Measurements from ENCODE around the gene SBNO2. TPM values are rescaled to one million over a fixed set of nuclear protein-coding genes. Genes with fewer than 3 reads are reported as not detected.
A peak's percentile ranks its signal among the peaks of the same experiment; 100 is the strongest.
"Not testable (repeated sequence)": the region's sequence is repeated elsewhere in the genome, so short reads cannot be mapped to it uniquely, and the experiment has no call there.

The SBNO2 gene
- polyA plus RNA-seq, 10 donors, result 6.1 to 14.5 (median 10.4) TPM

DNA sequence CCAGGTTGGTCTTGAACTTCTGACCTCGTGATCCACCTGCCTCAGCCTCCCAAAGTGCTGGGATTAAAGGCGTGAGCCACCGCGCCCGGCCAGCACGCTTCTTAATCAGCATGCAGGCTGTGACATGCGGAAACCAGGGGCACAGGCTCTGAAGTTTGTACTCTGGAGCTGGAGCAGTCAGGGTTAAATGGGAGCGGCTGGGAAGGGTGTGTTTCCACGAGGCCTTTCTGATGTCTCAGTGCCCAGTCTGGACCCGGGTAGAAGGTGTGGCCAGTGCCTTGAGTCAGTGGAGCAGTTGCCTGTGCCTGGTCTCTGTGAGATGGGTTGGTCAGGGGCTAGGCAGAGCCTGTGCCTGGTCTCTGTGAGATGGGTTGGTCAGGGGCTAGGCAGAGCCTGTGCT is 34.8 kb upstream of the SBNO2 start:
- not testable (repeated sequence) for DNase-seq

DNA sequence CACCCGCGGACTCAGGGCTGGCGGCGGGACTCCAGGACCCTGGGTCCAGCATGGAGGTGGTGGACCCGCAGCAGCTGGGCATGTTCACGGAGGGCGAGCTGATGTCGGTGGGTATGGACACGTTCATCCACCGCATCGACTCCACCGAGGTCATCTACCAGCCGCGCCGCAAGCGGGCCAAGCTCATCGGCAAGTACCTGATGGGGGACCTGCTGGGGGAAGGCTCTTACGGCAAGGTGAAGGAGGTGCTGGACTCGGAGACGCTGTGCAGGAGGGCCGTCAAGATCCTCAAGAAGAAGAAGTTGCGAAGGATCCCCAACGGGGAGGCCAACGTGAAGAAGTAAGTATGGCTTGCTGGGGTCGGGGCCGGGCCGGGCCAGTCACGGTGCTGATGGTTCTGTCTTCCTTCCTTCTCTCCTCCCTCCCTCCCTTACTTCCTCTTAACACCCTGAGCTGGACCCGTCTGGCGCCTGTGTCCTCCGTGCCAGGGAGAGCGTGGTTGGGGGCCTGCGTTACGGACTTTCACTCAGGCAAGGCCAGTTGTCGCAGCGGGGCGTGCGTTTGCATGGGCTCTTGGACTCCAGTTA is 32.9 kb upstream of the SBNO2 start:
- DNase-seq, result peak in 1 of 3 donors; percentile 57

DNA sequence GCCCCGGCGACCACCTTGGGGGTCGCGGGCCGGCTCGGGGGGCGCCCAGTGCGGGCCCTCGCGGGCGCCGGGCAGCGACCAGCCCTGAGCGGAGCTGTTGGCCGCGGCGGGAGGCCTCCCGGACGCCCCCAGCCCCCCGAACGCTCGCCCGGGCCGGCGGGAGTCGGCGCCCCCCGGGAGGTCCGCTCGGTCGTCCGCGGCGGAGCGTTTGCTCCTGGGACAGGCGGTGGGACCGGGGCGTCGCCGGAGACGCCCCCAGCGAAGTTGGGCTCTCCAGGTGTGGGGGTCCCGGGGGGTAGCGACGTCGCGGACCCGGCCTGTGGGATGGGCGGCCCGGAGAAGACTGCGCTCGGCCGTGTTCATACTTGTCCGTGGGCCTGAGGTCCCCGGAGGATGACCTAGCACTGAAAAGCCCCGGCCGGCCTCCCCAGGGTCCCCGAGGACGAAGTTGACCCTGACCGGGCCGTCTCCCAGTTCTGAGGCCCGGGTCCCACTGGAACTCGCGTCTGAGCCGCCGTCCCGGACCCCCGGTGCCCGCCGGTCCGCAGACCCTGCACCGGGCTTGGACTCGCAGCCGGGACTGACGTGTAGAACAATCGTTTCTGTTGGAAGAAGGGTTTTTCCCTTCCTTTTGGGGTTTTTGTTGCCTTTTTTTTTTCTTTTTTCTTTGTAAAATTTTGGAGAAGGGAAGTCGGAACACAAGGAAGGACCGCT is 32.2 kb upstream of the SBNO2 start:
- DNase-seq, result peak in 1 of 3 donors; percentile 59

DNA sequence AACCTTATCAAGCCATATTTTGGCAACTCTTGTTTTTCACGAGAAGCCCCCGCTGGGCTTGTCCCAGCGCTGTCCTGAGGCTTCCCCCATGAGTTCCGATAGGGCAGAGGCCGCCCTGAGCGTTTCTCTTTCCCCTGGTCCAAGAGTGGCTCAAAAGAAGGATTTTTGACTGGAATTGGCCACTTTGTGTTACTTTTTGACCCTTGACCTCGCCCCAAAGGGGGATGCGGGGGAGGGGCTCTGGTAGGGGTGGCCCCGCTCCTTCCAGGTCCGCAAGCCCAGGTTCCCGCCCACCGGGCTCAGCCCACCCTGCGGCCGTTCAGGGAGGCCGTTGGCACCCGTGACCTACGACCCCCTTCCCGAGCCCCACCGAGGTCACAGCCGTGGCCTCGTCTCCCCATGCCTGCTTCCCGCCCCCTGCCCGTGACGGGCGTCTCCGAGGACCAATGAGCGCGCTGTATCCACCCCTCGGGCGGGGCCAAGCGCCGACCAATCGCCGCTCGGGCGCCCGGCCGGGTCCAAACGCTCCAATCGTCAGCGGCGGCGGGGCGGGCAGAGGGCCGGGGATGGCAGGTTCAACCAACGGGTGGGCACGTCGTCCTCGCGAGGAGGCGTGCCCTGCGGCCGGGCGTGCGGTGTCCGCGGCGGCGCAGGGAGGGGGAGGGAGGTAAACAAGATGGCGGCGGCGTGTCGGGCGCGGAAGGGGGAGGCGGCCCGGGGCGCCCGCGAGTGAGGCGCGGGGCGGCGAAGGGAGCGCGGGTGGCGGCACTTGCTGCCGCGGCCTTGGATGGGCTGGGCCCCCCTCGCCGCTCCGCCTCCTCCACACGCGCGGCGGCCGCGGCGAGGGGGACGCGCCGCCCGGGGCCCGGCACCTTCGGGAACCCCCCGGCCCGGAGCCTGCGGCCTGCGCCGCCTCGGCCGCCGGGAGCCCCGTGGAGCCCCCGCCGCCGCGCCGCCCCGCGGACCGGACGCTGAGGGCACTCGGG is 31.3 kb upstream of the SBNO2 start, which contains the start of gene STK11:
Gene STK11, plus strand, starts transcription at position 665 of the 986 bp plus-strand sequence. CDS start 1,136 bp downstream, outside the sequence.
- DNase-seq, result peak; percentile 97 to 99 (median 99)

DNA sequence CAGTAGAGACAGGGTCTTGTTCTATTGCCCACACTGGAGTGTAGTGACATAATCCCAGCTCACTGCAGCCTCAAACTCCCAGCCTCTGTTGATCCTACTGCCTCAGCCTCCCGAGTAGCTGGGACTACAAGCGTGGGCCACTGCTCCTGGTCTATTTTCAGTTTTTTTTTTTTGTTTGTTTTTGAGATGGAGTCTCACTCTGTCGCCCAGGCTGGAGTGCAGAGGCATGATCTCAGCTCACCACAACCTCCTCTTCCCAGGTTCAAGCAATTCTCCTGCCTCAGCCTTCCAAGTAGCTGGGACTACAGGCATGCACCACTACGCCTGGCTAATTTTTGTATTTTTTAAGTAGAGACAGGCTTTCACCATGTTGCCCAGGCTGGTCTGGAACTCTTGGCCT is 26.5 kb upstream of the SBNO2 start:
- not testable (repeated sequence) for DNase-seq

DNA sequence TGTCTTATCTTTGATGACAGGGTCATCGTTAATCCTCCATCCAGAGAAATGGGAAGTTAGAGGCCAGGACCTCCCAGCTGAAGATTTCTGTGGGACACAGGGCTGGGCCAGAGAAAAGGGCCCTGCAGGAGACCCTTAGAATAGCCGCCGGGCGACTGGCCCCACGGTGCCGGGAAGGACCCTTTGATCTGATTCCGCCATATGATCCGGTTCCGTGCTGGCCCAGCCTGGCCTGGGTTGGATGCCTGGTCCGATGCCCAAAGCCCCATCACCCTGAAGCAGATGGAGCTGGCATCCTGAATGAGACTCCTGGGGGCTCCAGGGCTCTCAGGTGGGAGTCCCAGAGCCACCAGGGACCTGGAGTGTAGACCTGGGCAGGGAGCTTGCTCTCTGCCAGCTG is 25.5 kb upstream of the SBNO2 start:
- no peak for DNase-seq

DNA sequence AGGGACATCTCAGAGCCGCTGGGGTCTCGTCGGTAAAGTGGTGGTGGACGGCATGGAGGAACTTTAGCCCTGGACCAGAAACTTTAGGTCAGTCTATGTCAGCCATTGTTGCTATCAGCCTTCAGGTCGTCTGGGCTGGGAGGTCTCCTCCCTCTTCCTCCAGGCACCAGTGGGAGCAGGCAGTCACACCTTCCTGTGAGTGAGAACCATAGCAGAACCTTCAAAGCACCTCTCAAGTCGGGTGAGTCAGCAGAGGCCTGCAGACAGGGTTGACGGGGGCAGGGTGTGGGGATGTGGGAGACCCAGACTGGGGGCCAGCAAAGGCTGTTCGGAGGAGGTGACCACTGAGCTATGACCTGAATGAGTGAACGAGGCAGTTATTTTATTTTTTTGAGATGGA is 15.4 kb upstream of the SBNO2 start:
- DNase-seq, result no peak

DNA sequence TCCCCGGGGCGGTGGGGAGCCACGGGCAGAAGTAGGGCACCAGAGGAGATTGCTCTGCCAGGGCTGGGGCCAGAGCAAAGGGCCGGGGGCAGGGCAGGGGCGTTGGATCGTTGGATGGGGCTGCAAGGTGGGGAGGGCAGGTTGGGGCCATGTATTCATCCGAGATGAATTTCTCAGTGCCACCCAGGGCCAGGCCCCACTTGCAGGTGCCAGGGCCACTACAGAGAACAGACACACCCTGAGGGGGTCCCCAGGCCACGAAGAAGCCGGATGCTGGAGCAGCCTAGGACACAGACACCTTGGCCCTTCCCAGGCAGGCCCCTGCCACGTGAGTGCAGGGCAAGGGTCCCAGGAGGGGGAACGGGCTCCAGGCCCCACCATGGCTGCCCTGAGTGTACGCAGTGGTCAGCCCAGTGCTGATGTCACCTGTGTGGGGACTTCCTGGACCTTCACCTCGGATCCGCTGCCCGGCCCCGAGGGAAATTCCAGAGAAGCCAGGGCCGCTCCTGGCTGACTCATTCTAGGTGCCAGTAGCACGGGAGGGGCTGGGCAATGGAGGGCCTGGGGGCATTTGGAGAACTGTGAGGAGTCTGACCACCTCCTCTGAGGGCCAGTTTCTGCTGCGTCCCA is 9.6 kb upstream of the SBNO2 start:
- DNase-seq, result no peak

DNA sequence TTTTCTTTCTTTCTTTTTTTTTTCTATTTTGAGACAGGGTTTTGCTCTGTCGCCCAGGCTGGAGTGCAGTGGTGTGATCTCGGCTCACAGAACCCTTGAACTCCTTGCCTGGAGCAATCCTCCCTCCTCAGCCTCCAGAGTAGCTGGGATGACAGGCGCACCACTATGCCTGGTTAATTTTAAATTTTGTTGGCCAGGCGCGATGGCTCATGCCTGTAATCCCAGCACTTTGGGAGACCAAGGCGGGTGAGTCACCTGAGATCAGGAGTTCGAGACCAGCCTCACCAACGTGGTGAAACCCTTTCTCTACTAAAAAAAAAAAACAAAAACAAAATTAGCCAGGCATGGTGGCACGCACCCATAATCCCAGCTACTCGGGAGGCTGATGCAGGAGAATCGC is 8.7 kb upstream of the SBNO2 start:
- no peak for DNase-seq

DNA sequence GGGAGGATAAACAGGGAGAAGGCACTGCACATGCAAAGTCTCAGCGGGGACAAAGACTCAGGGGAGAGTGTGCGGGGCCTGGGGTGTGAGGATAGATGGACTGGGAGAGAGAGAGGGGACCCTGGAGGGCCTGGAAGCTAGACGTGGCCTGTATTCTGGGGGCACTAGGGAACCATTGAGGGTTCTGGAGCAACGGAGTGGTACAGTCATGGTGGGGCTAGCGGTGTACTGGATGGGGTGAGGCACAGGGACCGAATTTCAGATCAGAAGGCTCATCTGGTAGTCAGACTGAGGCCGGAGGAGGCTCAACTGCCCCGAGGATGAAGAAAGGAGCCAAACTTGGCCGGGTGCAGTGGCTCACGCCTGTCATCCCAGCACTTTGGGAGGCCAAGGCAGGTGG is 8.0 kb upstream of the SBNO2 start:
- DNase-seq, result no peak

DNA sequence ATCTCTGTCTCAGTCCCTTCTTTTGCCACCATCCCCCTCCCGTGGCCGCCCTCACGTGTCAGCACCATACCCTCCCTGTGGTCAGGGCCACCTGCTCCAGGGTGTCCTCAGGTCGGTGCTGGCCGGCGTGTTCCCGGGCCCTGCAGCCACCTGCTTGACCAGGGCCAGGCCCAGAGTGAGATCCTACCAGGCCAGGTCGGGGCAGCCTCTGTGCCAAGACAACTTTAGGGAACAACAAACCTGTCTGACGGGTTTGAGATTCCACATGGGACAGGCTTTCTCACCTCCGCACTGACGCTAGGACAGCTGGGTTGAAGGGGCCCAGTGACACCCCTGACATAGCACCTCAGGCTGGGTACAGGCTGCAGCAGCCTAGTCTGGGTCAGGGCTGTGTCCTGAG is 7.5 kb upstream of the SBNO2 start:
- DNase-seq, result no peak

DNA sequence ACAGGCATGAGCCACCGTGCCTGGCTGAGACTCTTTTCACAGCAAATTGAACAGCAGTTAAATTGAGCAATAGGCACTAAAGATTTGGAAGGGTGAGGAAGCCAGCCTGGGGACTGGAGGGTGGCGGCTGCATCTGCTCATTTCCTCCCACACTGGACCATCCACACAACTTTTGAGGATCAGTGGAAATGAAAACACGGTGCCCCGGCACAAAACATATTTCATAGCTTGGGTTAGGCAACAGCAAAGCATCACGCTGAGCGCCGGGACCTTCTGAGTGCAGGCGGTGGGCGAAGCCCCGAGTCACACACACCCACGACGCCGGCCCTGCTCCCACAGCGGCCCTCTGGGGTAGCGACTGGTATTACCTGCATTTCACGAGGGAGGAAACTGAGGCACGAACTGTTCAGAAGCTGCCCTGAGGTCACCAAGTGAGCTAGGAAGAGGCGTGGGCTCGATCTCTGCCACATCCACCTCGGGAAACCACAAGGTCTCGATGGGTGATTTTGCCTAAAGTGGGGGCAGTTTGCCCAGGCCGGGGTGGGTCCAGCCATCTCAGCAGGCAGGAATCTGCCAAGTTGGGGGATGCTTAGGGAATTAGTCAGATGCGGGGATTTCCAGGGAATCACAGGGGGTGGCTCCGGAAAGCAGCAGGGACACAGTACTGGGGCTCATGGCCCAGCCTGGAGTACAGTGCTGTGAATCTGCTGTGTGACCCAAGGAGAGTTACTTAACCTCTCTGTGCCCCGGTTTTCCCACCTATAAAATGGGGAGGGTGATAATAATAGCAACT is 3.5 kb upstream of the SBNO2 start:
- DNase-seq, result peak in 1 of 3 donors; percentile 87

DNA sequence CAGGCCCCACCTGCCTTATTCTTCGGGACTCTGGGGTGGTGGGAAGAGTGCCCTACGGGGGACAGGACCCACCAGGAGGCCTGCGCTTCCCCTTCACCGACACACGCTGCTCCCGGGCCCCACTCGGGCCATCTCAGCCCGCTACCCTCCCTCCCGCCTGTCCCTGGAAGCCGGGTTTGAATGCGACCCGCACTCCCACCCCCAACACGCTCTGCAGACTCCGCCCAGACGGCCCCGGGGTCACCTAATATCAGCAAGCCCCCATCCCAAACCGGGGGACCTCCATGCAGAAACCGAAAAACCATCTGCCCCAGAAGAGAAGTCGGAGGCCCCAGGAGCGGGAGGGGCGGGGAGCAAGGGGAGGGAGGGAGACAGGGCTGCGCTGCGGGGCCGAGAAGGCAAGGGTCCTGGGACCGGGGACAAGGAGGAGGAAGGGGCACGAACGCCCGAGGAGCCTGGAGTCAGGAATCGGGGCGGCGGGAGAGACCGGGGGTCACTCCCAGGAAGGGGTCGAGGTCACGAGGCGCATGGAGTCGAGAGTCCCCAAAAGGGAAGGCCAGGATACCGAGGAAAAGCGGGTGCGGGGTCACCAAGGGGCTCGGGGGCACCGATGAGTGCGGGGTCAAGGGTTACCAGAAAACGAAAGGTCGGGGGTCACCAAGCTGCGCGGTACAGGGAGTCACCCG is 766 bp downstream of the SBNO2 start:
- DNase-seq, result peak in 1 of 3 donors; percentile 74

DNA sequence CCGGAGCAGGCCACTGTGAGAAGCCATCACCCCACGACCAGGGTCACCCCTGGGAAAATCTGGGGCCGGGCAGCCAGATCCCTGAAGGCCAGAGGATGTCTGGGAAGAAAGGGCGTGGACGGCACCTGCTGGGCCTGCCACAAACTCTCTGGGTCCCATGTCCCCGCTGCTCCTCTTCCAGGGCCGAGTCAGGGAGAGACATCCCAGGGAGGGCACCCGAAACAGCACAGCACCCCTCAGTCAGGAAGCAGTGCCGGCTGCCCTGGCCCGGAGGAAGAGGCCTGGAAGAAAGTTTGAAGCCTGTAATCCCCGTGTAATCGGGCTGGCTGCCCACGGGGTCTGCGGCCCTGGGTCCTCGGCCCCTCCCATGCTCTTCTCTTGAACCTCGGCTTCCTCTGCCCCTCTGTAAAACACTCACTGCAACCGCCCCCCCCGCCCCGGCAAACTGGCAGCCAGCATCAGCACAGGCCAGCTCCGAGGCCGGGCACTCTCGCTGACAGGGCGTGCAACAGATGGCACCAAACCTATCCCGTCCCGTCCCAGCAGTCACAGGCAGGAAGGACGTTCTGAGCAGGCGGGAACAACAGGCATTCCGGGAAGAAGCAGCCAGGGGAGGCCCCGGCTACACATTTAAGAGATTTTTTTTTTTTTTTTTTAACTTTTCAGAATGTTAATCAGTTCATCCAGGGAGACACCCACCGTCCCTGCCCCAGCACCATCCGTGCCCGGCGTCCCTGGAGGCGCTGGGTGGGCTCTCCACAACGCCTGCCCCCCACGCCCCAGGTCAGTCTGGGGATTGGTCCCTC is 1.5 kb downstream of the SBNO2 start:
- peak; percentile 58 to 81 (median 61) for DNase-seq

DNA sequence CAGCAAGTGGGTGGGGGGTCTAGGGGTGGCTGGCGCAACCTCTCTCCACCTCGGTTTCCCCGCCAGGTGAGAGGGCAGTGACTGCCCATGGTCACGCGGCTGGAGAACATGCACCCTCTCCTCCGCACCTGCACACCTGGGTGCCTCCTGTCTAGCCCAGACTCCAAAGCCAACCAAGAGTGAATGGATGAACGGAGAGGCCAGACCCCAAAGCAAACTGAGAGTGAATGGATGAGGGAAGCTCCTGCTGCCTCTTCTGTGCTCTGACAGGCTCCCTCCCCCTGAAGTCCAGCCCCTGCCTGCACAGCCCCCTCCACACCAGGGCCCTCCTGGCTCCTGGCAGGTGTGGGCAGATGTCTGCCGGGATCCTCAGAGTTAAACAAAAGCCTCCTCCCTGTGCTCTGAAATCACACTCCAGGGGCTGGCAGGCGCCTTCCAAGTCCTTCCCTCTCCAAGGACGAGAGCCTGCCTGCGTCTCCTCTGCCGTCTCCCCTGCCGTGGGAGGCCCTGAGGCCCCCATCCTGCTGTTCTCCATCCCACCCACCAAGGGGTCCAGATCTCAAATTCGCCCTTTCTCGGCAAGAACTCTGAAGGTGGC is 2.2 kb downstream of the SBNO2 start:
- DNase-seq, result peak in 1 of 3 donors; percentile 37

DNA sequence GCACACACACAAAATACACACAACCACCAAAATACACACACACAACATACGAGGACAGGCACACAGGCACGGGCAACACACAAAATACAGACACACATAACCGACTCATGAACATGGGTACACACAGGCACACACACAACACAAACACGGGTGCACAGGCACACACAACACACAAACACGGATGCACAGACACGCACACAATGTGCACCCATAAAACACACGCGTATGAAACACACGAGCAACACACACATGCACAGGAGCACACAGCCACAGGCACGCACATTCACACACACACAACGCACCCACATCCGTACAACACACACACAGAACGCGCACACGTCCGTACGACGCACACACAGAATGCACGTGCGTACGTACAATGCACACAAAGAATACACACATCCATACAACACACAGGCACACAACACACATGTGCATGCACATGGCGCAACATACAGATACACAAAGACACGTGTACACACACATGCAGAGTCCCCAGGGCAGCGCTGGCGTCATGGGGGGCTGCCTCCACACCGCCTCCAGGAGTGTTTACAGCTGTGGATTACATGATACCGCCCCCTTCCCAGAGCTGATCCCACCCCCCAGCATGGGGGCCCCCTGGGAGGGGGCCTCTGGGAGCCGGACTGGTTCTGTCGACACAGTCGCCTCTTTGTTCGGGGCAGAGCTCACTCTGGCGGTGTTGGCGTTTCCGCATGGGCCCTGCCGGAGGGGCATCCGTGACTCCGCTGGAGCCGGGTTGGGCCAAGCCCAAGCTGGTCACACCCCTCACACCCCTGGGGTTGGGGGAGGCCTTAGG is 2.9 kb downstream of the SBNO2 start:
- no peak for DNase-seq

DNA sequence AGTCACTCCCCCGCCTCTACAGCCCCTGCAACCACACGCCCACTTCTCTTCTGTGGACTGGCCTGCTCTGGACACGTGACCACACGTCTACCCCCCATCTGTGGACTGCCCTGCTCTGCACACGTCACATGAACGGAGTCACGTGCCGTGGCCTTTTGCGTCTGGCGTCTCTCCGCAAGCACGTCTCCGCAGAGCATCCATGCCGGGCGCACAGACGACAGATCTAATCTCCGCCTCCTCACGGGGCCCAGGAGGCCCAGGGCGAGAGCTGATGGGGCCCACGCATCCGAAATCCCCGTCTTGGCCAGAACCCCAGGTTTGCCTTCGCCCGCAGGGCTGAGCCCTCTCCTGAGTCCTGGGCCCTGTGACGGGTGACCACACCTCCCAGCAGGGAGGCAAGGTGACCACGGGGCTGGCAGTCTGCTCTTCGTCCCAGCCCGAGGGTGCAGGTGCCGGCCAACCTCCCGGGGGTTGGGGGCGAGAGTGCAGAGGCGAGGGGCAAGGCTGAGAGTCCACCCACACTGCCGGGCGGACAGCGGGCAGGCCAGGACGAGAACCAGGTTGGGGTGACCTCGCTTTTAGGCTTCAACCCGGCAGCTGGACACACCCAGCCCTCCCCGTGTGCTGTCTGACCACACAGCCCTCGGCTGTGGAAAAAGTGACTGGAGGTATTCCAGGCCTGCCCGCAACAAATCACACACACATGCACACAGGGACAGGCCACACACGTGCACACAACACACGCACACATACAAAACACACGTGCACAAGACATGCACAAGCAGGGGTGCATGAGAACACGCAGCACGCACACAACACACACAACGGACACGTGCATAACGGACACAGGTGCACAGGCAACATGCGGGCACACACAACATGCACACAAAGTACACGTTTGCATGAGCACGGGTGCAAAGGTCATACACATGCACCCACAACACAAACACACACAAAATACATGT is 3.9 kb downstream of the SBNO2 start:
- peak in 1 of 3 donors; percentile 56 for DNase-seq

All from muscle of back (tissue), 11 donors.